Mammary epithelial cell (primary cell): ENCODE data around the gene CCDC90B.

Experiments
- CTCF ChIP-seq, 2 donors: IDR thresholded peaks in 1 of 2; conservative IDR thresholded peaks in 1 of 2; 2 replicates each; pipeline ENCODE4 v1.5.1; 2011 to 2012; ENCODE audit warnings: inconsistent platforms in 2 of 2, low read length in 2 of 2, mild to moderate bottlenecking in 2 of 2, control low read depth in 1 of 2, low read depth in 1 of 2; ENCODE audit not compliant: insufficient read depth in 1 of 2; ENCODE audit errors: extremely low read depth in 1 of 2
- EZH2 ChIP-seq: IDR thresholded peaks from 2 replicates; pipeline ENCODE4 v1.6.1; 2012; ENCODE audit warnings: low read length, inconsistent platforms, borderline replicate concordance

GRCh38 chr11:83220260-83220659 is 65.9 kb downstream of the CCDC90B start:
- TF ChIP-seq CTCF (conservative IDR thresholded peaks at IDR 0.05 in 1 of 2, IDR thresholded peaks at IDR 0.05 in 1 of 2; ENCODE audit: extremely low read depth in 1 of 2, insufficient read depth in 1 of 2, low read depth in 1 of 2, low read length in 2 of 2): no peak
- TF ChIP-seq EZH2: no peak
